ENCODE measurements around the gene FARSB.

- TF ChIP-seq POLR2A (IDR thresholded peaks at IDR 0.05), result no peak
- TF ChIP-seq CTCF (IDR thresholded peaks at IDR 0.05), result no peak
Observed at GRCh38 chr2:222703091-222703490, 47.2 kb upstream of the FARSB start.

Data from gastroesophageal sphincter (tissue), 3 donors.